GM21825 (cell line): ENCODE measurements around the gene BID.
"Not testable (repeated sequence)": the region's sequence is repeated elsewhere in the genome, so short reads cannot be mapped to it uniquely, and the experiment has no call there.

Source experiments
- ATAC-seq: cut with Tn5 transposase; IDR thresholded peaks from one replicate; pipeline ENCODE4 v1.9.1; 2021; ENCODE audit warnings: mild to moderate bottlenecking, moderate library complexity; ENCODE audit not compliant: unreplicated experiment

The BID gene

DNA sequence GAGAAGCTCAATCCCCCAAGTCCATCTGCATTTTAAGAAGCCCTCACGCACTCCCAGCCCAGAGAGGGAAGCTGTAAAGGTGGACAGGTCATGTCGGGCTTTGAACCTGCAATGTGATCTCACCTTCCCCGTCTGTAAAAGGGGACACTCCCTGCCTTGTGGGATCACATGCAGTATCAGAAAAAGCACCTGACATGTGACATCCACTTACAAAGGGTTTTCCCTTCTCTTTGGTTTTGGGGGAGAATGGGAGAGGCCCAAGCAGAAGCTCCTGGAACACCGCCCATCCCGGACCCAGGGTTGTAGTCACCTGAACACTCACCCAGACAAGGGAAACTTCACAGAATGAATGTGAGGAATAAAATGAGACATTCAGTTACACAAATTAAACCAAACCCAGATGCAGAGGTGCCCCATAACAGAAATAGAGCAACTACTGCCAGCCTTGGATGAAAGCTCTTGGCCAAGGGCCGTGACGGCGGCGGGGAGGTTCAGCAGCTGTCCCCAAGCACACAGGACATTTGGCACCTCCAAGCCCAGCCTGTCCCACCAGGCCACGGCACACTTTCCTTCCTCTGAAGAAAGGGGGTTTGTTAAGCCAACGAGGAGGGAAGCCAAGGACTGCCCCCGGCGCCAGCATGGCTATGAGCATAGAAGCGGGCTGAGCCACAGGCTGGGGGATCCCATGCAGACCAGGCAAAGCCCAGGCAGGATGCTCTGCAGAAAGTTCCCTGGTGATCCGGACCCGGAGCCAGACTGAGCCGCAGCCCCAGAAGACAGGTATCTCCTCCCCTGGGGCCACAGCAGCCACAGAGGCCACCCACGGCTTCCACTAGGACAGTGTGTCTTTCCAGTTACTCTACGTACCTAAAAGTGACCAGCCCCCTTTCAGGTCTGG is 3.8 kb downstream of the BID start:
- no peak for ATAC-seq

DNA sequence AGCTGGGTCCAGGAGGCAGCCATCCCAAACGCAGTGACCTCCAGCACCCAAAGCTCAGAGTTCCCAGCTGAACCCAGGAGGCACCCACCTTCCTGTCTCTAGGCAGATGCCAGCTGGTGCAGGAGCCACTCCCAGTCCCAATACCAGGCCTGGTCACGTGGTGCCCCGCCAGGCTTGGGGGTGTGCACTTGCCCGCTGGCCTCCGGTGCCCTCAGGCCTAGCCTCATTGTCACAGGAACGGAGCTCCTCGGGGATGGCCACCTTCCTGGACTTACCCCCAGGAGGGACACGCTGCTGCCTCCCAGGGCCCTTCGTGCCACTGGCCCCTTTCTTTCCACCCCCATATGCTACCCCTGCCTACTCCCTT is 4.6 kb downstream of the BID start:
- no peak for ATAC-seq

DNA sequence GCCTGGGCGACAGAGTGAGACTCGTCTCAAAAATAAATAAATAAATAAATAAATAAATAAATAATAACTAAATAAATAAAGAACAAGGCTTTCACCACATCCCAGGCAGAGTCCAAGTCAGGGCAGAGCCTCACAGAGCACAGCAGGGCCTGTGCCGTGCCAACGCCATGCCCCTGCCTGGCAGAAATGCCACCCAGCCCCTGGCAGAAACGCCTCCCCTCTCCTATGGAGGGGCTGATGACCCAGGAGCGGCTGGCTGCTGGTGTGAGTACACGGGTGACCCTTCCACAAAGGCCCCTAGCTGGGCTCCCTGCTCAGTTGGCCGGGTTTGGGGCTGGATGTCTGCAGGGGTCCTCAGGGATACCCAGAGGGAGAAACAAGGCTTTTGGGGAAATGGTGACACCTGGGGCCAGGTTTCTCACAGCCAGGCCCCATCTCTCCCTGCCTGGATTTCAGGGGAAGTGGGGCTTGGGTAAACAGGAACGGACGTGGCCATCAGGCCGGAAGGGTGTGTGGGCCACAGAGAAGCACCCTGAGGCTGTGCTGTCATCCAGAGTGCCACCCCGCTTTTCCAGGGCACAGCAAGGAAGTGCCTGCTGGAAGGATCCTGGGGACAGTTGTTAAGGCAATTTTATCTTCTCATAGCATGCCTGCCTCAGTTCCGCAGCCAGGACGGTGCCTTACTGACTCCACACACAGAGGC is 5.1 kb downstream of the BID start:
- ATAC-seq = no peak

DNA sequence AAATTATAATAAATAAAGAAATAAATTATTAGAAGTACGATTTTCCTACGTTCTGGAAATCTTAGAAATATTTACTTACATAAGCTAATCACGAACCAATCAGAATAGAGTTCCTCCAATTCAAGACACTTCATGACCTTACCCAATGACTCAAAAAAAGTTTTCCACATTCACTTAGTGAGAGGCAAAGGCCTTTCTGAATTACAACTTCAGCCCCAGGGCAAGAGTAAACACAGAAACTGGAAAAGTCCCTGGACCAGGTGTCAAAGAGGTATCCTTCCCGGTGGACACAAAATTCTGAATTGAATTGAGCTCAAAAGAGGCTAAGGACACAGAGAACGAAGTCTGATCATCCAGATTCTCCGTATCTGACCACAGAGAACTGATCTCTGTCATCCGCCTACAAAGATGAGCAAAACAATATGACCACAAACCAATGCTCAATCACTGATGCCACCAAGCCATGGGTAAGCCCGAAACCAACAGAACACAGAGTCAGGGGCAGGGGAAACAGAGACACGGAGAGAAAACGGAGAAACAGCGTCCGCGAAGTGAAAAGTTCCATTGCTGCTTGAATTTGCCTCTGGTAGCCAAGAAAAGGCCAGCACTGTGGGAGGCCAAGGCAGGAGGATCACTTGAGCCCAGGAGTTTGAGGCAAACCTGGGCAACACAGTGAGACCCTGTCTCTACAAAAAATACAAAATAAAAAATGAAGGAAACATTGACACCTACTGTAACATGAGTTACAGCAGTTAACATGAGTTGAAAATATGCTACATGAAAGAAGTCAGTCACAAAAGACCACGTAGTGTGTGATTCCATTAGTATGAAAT is 6.8 kb downstream of the BID start:
- ATAC-seq = peak; percentile 51

DNA sequence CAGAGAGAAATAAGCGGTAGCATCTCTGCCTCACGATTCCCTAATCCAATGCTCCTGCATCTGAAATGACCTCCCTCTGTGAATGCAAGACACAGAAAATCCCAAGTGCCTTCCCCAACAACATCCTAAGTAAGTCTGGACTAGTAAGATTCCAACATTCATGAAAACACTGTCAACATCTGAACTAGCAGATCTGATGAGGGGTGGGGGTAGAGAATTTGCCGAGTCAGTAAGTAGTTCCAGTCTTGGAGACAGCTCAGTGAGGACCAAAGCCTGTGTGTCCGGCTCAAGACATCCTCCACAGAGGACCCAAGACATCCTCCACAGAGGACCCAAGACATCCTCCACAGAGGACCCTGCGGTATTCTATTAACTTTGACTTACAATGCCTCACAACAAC is 9.4 kb downstream of the BID start:
- not testable (repeated sequence) for ATAC-seq

DNA sequence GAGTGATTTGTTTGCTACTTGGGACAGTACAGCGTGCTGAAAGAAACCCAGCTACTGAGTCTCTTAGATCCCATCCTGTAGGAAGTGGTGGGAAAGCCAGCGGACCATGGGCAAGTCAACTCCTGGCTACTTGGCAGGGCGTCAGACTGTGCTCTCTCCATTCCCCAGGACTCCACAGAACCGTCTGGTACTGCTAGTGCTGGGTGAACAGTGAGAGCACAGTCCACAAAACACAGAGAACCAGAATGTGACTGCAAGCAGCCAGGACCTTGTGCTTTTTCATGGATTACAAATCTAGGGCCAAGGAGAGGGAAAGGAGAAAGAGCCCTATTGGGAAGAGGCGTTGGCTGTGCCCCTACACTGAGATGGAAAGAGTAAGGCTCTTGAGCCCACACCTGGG is 10.2 kb downstream of the BID start:
- no peak for ATAC-seq

DNA sequence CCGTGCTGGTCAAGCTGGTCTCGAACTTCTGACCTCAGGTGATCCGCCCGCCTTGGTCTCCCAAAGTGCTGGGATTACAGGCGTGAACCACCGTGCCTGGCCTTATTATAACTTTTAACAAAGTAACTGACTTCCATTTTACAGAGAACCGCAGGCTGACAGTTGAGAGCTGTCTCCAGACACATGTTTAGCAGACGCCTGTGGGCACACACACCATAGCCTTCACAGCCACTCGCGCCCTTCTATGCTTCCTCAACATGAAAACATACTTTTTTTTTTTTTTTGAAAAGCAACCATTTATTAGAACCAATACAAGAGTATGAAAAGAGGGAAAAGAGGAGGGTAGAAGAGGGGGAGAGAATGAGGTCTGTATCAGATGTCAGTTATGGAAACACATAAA is 10.8 kb downstream of the BID start:
- ATAC-seq = not testable (repeated sequence)

DNA sequence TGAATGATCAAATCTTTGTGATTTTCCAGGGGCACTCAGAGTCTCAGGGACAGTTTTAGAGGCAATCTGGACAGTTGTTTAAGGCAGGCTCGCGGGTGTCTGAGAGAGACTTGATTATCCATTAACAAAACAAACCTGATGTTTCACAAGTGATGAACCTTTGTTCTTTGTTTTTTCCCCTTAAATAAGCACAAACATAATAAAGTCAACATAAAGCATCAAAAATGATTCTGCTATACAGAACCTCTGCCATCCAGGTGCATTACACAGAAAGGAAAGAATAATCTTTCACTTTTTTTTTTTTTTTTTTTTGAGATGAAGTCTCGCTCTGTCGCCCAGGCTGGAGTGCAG is 13.2 kb downstream of the BID start:
- no peak for ATAC-seq

DNA sequence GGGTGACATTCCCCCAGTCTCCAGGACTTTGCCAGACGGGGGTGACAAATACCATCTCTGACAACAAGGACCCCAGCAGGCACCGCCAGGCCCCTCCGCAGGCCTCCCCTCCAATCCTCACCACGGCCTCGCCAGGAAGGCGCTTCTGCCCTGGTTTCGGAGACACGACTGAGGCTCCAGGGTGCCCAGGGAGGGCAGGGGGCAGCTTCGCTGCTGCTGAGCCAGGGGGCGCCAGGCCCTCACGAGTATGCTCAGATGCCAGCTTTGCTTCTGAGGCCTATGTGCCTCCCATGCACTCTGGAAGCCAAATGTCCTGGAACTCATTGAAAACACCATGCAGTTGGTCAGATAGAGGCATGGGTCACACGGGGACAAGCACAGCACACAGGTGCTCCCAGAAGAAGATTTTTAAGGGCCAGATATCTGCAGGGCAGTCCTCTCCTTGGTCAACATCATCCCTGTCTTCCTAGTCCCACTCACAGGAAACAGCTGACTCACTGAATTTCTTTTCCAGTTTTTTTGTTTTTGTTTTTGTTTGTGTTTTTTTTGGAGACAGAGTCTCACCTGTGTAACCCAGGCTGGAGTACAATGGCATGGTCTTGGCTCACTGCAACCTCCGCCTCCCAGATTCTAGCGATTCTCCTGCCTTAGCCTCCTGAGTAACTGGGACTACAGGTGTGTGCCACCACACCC is 19.9 kb downstream of the BID start:
- no peak for ATAC-seq

DNA sequence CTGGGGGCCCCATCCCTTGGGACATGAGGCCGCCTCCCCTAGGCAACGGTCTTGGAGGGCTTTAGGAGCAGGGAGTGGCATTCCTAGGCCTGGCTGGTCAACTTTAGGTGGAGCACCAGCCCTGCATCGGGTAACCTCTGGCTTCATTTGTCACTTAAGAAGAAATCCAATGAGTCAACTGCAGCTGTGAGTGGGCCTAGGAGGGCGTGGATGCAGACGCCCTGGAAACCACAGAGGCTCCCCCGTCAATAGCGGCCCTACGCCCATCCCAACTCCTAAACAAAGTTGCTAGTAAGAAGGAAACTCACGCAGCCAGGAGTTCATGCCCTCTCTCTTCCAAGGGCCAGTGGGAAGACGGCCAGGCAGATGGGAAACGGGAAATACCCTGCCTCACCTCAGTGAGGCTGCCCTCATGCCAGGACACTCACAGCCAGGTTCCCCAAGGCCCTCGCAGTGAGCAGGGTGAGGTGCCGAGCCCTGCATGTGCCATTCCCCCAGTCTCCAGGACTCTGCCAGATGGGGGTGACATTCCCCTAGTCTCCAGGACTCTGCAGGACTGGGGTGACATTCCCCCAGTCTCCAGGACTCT is 20.8 kb downstream of the BID start:
- no peak for ATAC-seq

DNA sequence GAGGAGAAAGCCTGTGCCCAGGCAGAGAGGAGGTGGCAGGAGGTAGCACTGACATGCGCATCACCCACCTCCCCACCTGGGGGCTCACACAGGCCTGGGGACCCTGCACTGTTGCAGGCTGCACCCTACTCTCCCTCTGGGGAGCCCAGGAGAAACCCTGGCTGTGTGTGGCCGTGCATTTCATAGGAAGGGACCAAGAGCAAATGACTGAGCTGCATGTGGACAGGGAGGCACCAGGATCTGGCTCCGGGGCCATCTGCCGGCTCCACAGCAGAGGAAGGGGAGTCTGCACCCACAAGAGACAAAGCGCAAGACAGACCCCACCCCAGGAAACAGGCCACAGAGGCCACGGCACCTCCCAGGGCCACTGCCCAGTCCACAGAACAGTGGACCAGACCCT is 22.7 kb downstream of the BID start:
- no peak for ATAC-seq

DNA sequence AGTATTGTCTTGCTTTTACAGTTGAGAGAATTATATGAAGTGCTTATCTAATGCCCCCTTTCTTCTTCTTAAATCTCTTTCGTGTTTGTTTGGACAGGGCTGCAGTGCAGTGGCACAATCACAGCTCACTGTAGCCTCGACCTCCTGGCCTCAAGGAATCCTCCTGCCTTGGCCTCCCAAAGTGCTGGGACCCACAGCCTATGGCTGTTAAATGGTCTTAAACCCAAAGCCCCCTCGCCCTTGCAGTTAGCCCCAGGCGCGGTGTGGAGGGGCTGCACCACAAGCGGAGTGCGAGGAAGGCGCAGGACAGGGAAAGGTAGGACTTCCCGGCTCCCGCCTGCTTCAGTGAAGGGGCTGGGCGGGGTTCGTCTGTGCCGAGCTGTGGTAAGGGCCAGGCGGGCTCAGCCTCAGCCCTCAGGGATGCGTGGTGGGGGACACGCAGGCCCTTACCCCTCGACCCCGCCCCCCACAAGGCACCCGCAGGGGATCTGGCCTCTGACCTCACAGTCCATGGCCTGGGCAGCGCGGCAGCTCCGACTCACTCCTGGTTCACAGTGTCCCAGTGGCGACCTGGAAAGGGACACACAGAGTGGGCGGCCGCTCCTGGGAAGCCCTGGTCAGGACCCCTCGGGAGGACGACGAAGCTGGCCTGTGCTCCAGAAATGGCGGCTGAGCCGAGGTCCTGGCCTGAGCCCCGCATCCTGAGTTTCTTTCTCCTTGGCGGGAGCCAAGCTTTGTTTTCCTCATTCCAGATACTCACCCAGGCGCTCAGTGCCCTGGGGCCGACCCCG is 24.5 kb downstream of the BID start:
- ATAC-seq = no peak

DNA sequence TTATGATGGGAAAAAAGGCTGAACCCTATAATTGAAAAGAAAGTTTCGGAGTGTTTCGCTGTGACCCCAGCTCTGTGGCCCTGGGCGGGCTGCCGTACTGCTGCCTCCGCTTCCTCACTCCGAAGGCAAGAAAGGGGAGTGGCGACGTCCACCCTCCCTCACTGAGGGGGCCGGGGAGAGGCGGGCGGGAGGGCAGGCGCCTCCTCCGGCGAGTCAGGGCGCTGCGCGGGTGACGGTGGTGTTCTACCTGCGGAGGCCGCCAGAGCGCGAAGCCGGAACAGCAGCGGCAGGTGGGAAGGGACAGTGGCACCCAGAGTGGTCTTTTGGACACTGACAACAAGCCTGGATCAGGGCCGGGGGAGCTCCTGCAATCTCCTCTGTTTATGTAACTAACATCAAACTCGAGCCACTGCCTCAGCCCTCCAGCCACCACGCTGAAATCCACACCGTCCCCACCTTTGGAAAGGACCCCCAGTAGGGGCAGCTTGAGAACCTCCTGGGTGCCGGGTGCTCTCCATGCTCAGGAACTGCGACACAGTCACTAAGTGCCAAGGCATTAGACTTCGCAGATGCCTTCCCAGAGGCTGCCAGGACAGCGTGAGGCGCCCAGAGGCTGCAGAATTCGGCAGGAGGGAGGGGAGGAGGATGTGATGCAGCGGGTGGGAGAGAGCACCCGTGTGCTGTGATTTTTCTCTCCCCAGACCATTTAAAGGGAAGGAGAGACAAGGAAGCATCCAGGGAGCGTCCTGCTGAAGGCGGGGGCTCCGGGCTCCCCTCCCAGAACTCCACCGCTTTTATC is 25.5 kb downstream of the BID start:
- ATAC-seq = no peak

DNA sequence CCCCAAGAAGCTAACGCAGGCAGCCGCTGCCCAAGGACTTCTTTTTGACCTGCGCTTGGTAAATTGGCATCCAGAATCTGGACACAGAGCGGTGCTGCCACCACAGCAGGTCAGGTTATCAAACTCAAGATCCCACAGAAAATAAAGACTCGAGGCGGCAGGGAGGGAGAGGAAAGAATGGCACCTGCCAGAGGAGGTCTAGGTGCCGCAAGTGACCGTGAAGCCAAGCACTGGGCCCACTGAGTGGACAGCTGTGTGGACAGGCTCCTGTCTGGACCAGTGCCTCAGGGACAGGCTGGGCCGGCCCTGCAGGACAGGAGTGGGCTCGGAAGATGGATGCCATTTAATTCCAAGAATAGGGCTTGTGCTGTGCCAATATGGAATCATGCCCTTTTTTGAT is 27.4 kb downstream of the BID start:
- ATAC-seq = no peak

DNA sequence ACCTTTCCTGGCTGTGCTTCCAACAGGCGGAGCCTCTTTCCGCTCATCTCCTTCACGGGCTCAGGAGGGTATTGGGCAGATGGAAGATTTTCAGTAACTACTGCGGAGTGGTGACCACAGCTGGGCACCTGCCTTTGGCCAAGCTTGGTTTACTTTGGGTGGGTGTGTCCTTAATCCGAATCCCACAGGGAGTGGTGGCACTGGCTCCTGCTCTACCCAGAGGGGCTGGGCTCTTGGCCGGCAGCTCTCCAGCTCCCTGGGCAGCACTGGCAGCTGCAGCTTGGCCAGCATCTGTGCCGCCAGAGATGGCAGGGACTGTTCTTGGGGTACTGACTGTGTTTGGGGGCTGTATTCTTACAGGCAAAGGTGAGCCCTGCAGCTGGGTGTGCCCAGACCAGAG is 29.8 kb downstream of the BID start:
- no peak for ATAC-seq

DNA sequence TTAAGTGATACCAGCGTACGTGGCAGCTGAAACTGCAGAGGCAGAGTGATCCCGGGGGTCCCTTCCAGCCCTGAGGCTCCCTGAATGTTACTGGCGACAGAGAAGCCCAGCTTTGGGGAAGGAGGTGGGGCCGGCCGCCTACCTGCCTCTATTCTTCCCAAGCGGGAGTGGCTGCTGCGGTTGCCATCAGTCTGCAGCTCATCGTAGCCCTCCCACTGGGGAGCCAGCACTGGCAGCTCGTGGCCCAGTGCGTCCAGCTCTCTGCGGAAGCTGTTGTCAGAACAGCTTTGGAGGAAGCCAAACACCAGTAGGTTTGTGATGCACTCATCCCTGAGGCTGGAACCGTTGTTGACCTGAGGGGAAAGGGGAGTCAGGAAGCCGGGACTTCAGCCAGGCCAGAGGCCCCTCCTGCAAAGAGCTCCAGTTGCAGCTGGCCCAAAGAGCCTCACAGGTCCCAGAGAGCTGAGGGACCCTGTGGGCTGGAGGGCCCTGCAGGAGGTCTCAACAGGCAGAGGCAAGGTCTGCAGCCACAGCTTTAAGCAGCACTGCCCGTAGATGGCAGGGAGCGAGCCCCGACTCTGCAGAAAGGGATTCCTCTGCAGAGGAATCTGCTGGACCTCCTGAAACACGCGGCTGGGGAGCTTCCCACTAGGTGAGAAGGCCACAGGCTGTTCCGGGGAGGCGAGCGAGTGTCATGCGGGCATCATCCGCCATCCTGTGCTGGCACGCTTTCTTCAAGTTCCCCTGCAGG is 30.4 kb downstream of the BID start:
- no peak for ATAC-seq

DNA sequence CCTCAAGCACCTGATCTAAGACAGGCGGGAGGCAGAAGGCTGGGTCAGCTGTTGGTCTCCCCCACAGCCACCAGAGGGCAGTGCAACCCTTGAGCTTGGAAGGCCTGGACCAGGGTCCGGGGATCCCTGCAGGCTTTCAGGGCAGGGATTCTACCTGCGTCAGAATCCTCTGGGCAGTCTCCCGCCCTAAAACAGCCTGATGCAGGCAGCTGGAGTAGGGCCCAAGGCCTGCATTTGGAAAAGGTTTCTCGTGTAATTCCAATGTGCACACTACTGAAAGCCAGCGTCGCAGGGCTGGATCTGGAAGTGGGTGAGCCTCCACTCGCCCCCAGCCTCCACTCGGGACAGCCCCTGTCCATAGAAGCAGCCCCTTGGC is 31.8 kb downstream of the BID start:
- ATAC-seq = no peak

DNA sequence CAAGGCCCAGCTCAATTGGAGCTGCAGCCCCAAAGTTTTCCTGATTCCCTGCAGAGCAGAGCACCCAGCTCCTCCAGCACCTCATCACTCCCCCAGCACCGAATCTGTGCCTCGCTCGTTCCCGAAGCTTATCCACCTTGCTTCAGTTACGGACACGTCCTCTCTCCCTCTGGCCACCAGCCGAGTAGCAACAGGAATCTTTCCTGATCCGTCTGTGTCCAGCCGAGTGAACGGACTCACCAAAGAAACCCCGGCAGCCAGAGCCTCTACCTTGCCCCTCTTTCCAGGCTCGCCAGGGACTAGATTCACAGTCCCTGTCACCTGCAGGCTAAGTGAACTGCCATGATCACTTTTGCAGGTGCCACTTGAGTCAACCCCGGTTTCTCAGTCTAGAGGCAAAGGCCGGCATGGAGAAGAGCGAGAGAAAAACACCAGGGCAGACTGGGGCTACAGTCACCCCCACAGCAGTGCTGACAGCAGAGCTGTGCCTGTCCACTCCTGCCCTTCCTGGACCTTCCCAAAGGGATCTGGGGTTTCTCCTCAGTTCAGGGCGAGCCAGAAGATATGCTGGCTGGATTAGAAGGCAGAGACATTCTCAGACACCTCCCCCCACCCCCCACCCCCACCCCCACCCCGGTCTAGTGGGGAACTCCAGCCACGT is 32.3 kb downstream of the BID start:
- no peak for ATAC-seq
